ENCODE data around the gene WEE1.

WEE1 gene

DNA sequence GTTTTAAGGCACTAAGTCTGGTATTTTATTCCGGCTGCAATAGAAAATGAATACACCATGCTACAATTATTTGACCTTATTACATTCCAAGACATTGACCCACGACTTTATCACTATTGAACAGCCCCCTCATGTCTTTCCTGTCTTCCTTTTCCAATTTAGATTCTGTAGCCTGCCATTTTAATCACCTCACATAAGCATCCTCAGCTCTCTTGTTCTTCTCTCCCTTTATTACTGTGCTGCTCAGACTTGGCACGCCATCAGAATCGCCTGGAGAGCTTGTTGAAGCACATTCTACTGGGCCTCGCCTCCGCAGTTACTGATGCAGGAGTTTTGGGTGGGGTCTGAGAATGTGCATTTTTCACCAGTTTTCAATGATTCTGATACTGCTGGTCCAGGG is 51.7 kb downstream of the WEE1 start:
- DNase-seq, result no peak

DNA sequence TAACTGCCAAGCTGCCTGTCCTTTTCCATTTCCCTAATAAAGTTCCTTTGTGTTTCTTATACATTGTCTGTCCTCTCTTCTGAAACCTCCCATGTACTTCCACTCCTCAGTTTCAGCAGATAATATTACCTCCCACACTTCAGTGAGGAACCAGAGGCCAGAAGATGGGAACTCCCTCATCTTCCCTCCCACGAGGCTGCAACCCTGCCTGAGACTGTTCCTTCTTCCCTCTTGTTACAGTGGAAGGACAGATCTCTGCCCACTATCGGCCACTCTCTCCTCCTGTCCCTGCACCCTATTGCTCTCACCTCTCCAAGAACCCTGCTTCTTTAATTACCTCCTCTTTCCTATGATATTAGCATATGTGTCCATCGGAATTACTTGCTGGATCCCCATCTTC is 52.3 kb downstream of the WEE1 start:
- no peak for DNase-seq

DNA sequence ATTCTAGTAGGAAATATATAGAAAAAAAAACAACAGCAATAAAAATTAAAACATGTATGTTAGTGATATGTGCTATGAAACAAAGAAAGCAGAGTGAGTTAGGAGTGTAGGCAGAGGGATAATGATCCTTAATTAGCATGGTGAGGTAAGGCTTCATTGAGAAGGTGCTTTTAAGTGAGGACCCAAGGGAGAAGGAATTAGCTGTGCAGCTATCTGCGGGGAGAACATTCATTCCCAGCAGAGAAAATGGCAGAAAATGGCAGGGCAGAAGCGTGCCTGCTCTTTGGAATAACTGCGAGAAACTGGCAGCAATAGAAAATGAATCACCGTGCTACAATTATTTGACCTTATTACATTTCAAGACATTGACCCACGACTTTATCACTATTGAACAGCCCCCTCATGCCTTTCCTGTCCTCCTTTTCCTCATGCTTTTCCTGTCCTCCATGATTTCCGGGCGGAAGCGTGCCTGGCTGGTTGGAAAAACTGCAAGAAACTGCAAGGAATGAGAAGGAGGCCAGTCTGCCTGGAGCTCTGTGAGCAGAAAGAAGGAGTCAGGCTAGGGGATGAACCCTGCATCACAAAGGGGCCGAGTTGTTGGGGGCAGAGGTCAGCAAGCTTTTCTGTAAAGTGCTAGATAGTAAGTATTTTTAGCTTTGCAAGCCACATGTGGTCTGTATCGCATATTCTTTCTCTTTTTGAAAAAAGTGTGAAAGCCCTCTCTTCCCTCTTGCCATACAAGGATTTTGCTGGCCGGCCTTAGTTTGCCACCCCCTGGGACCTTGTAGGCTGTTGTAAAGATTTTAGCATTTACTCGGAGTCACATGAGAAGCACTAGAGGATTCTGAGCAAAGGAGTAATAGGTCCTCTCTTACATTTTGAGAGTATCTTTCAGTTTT is 53.3 kb downstream of the WEE1 start:
- no peak for DNase-seq

- DNase-seq, result no peak
Observed at GRCh38 chr11:9629064-9629463, 55.6 kb downstream of the WEE1 start.

DNA sequence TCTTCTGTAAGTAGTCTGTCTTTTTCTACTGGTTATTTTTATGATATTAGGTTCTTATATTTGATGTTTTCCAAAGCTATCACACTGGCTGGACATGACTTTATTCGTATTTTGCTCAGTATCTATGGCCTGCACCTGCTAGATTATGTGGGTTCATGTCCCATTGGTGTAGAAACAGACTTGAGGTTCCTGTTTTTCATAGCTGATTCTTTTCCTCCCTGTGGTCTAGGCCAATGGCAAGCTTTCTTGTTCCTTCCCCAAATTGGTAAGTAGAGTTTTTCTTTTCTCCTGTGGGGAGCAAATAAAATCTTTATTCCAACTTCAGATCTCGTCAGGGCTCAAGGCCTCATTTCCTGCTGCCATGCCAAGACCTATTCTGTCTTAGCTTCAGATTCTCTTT is 60.2 kb downstream of the WEE1 start:
- DNase-seq, result no peak

GRCh38 chr11:9636691-9637090 is 63.2 kb downstream of the WEE1 start:
- DNase-seq, result no peak

DNA sequence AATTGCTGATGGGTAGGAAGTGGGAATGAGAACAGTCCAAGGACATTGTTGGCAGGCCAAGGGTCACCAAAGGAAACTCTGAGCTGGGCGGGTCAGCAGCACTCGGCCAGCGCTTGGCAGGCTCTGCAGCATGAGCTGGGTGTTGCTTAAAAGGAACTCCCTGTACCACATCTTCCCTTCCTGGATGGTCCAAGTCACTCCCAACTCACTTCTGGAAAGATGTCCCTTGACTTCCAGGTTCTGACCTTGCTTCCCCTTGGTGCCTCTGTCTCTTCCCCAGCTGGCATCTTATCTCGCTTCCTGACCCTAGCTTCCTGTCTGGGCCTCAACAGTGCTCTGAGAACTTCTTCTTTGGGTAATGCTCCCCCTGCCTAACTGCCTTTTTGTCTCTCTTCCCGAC is 65.6 kb downstream of the WEE1 start:
- no peak for DNase-seq
